Liver (tissue), 3 donors: ENCODE data around the gene RNF187.

Source experiments
- ATF3 ChIP-seq: IDR thresholded peaks from 2 replicates; pipeline ENCODE4 v1.6.1; 2016; ENCODE audit warnings: antibody characterized with exemption
- CTCF ChIP-seq: fragments of 150-350 bp; IDR thresholded peaks from 2 replicates; pipeline ENCODE4 v1.5.1; 2017; ENCODE audit warnings: improper control_type of control experiment, low read depth, low read length; ENCODE audit not compliant: missing input control
- EGR1 ChIP-seq, 2 donors: IDR thresholded peaks; 2 replicates each; pipeline ENCODE4 v1.6.1; 2016 to 2018; ENCODE audit warnings: antibody characterized with exemption in 2 of 2, low read depth in 2 of 2
- FOXA1 ChIP-seq: IDR thresholded peaks from 2 replicates; pipeline ENCODE4 v1.6.1; 2016; ENCODE audit warnings: antibody characterized with exemption
- FOXA2 ChIP-seq: IDR thresholded peaks from 2 replicates; pipeline ENCODE4 v1.6.1; 2016; ENCODE audit warnings: antibody characterized with exemption
- GABPA ChIP-seq, 2 donors: IDR thresholded peaks in 1 of 2; conservative IDR thresholded peaks in 1 of 2; 2 replicates each; pipeline ENCODE4 v1.6.1; 2016; ENCODE audit warnings: antibody characterized with exemption in 2 of 2, mild to moderate bottlenecking in 1 of 2, moderate library complexity in 1 of 2
- HNF4A ChIP-seq, 2 donors: conservative IDR thresholded peaks; 2 replicates each; pipeline ENCODE4 v1.6.1; 2016; ENCODE audit warnings: antibody characterized with exemption in 2 of 2, mild to moderate bottlenecking in 2 of 2
- JUND ChIP-seq, 2 donors: IDR thresholded peaks; 2 replicates each; pipeline ENCODE4 v1.6.1; 2016; ENCODE audit warnings: antibody characterized with exemption in 2 of 2
- MAX ChIP-seq: IDR thresholded peaks from 2 replicates; pipeline ENCODE4 v1.6.1; 2016; ENCODE audit warnings: antibody characterized with exemption
- RAD21 ChIP-seq, 2 donors: IDR thresholded peaks; 2 replicates each; pipeline ENCODE4 v1.6.1; 2016; ENCODE audit warnings: antibody characterized with exemption in 2 of 2, mild to moderate bottlenecking in 2 of 2
- REST ChIP-seq: IDR thresholded peaks from 2 replicates; pipeline ENCODE4 v1.6.1; 2016; ENCODE audit warnings: antibody characterized with exemption, mild to moderate bottlenecking
- SP1 ChIP-seq: IDR thresholded peaks from 2 replicates; pipeline ENCODE4 v1.6.1; 2018; ENCODE audit warnings: antibody characterized with exemption, mild to moderate bottlenecking
- TAF1 ChIP-seq: conservative IDR thresholded peaks from 2 replicates; pipeline ENCODE4 v1.6.1; 2016; ENCODE audit warnings: antibody characterized with exemption, mild to moderate bottlenecking
- YY1 ChIP-seq: IDR thresholded peaks from 2 replicates; pipeline ENCODE4 v1.6.1; 2016; ENCODE audit warnings: antibody characterized with exemption, mild to moderate bottlenecking
- donor health status: healthy.
- donor health status: healthy.

- TF ChIP-seq FOXA1, result no peak
- TF ChIP-seq CTCF, result no peak
- TF ChIP-seq JUND (IDR thresholded peaks at IDR 0.05), result no peak
- TF ChIP-seq GABPA (IDR thresholded peaks at IDR 0.05 in 1 of 2, conservative IDR thresholded peaks at IDR 0.05 in 1 of 2), result no peak
- TF ChIP-seq REST, result no peak
- no peak for TF ChIP-seq TAF1
- TF ChIP-seq RAD21 (IDR thresholded peaks at IDR 0.05), result no peak
- no peak for TF ChIP-seq SP1
- TF ChIP-seq HNF4A (conservative IDR thresholded peaks at IDR 0.05), result no peak
- TF ChIP-seq EGR1 (IDR thresholded peaks at IDR 0.05; ENCODE audit: low read depth in 2 of 2), result no peak
- no peak for TF ChIP-seq YY1
- no peak for TF ChIP-seq MAX
- no peak for TF ChIP-seq FOXA2
- TF ChIP-seq ATF3, result no peak
These were observed 21.7 kb downstream of the RNF187 start for GRCh38 chr1:228508840-228509415.
